H9 (cell line): ENCODE data around the gene HOXD4. TPM values are rescaled to one million over a fixed set of nuclear protein-coding genes. Genes with fewer than 3 reads are reported as not detected.

Experiments
- DNase-seq: peaks from one replicate; pipeline ENCODE4 v3.0.0-alpha.2; 2017
- H2AFZ ChIP-seq: one replicate; pipeline ENCODE4 v1.6.1; 2013; ENCODE audit warnings: mild to moderate bottlenecking, low read length, control low read depth, moderate library complexity
- H2AK5ac ChIP-seq: 2 replicates; pipeline ENCODE4 v1.6.1; 2013; ENCODE audit warnings: low read length, control low read depth, mixed read lengths; ENCODE audit not compliant: insufficient read length
- H2BK120ac ChIP-seq: one replicate; pipeline ENCODE4 v1.6.1; 2013; ENCODE audit warnings: low read depth, mild to moderate bottlenecking, low read length, control low read depth, inconsistent platforms; ENCODE audit not compliant: poor library complexity, severe bottlenecking
- H2BK12ac ChIP-seq: 2 replicates; pipeline ENCODE4 v1.6.1; 2013; ENCODE audit warnings: low read length, control low read depth, mixed read lengths, low read depth; ENCODE audit not compliant: insufficient read length
- H2BK15ac ChIP-seq: 2 replicates; pipeline ENCODE4 v1.6.1; 2013; ENCODE audit warnings: low read depth, low read length, control low read depth
- H2BK20ac ChIP-seq: one replicate; pipeline ENCODE4 v1.6.1; 2013; ENCODE audit warnings: low read depth, mild to moderate bottlenecking, low read length, control low read depth, inconsistent platforms; ENCODE audit not compliant: poor library complexity, severe bottlenecking
- H2BK5ac ChIP-seq: 2 replicates; pipeline ENCODE4 v1.6.1; 2013; ENCODE audit warnings: low read length, control low read depth, mixed read lengths; ENCODE audit not compliant: insufficient read length
- H3K14ac ChIP-seq: 2 replicates; pipeline ENCODE4 v1.6.1; 2013; ENCODE audit warnings: low read length, control low read depth; ENCODE audit not compliant: insufficient read depth
- H3K18ac ChIP-seq: 2 replicates; pipeline ENCODE4 v1.6.1; 2013; ENCODE audit warnings: low read depth, mild to moderate bottlenecking, mixed read lengths, low read length, control low read depth; ENCODE audit not compliant: insufficient read length
- H3K23ac ChIP-seq: 2 replicates; pipeline ENCODE4 v1.6.1; 2013; ENCODE audit warnings: low read length, control low read depth, mixed read lengths, low read depth; ENCODE audit not compliant: insufficient read length
- H3K23me2 ChIP-seq: 2 replicates; pipeline ENCODE4 v1.6.1; 2013; ENCODE audit warnings: low read depth, mild to moderate bottlenecking, mixed read lengths, low read length, control low read depth; ENCODE audit not compliant: insufficient read length, poor library complexity, severe bottlenecking
- H3K27ac ChIP-seq: 2 replicates; pipeline ENCODE4 v1.5.1; 2013; ENCODE audit warnings: low read length, control low read depth, mixed read lengths, low read depth; ENCODE audit not compliant: insufficient read length
- H3K27me3 ChIP-seq: 2 replicates; pipeline ENCODE4 v1.6.1; 2013; ENCODE audit warnings: low read length, control low read depth, inconsistent platforms; ENCODE audit not compliant: insufficient read depth
- H3K4ac ChIP-seq: 2 replicates; pipeline ENCODE4 v1.6.1; 2013; ENCODE audit warnings: low read depth, mild to moderate bottlenecking, control low read depth, inconsistent platforms, low read length, moderate library complexity
- H3K4me1 ChIP-seq: 2 replicates; pipeline ENCODE4 v1.6.1; 2013; ENCODE audit warnings: low read length, control low read depth, inconsistent platforms; ENCODE audit not compliant: insufficient read depth
- H3K4me2 ChIP-seq: 2 replicates; pipeline ENCODE4 v1.6.1; 2013; ENCODE audit warnings: low read length, control low read depth, mixed read lengths; ENCODE audit not compliant: insufficient read length, insufficient read depth
- H3K56ac ChIP-seq: 2 replicates; pipeline ENCODE4 v1.6.1; 2013; ENCODE audit warnings: low read depth, mild to moderate bottlenecking, mixed read lengths, low read length, control low read depth; ENCODE audit not compliant: insufficient read length
- H3K79me1 ChIP-seq: 2 replicates; pipeline ENCODE4 v1.6.1; 2013; ENCODE audit warnings: low read depth, mild to moderate bottlenecking, moderate library complexity, low read length, control low read depth, inconsistent platforms; ENCODE audit not compliant: insufficient read depth, poor library complexity, severe bottlenecking
- H3K79me2 ChIP-seq: 2 replicates; pipeline ENCODE4 v1.6.1; 2013; ENCODE audit warnings: low read length, control low read depth, inconsistent platforms; ENCODE audit not compliant: insufficient read depth
- H3K9ac ChIP-seq: 2 replicates; pipeline ENCODE4 v1.6.1; 2013; ENCODE audit warnings: low read length, control low read depth, mixed read lengths; ENCODE audit not compliant: insufficient read length; ENCODE audit errors: extremely low read depth
- H3K9me3 ChIP-seq: one replicate; pipeline ENCODE4 v1.6.1; 2013; ENCODE audit warnings: low read depth, low read length, inconsistent platforms; ENCODE audit not compliant: control insufficient read depth
- H3T11ph ChIP-seq: one replicate; pipeline ENCODE4 v1.6.1; 2013; ENCODE audit warnings: mild to moderate bottlenecking, low read length, control low read depth, inconsistent platforms
- H4K20me1 ChIP-seq: one replicate; pipeline ENCODE4 v1.6.1; 2013; ENCODE audit not compliant: control insufficient read depth, insufficient read length, insufficient read depth
- H4K5ac ChIP-seq: 2 replicates; pipeline ENCODE4 v1.6.1; 2013; ENCODE audit warnings: low read depth, mild to moderate bottlenecking, mixed read lengths, low read length, control low read depth; ENCODE audit not compliant: insufficient read length
- H4K8ac ChIP-seq: replicated peaks from 2 replicates; pipeline ENCODE4 v1.6.1; 2013; ENCODE audit warnings: low read length, control low read depth, mixed read lengths, low read depth; ENCODE audit not compliant: insufficient read length
- H4K91ac ChIP-seq: 2 replicates; pipeline ENCODE4 v1.6.1; 2013; ENCODE audit warnings: low read depth, mild to moderate bottlenecking, moderate library complexity, mixed read lengths, low read length, control low read depth; ENCODE audit not compliant: insufficient read length
- H3K27ac Mint-ChIP-seq, 3 experiments: 2 replicates in 2 of 3; 3 replicates in 1 of 3; pipeline ENCODE4 v1.8.0; 2020 to 2021; ENCODE audit warnings: mixed read lengths in 3 of 3, mild to moderate bottlenecking in 1 of 3, moderate library complexity in 1 of 3
- H3K27me3 Mint-ChIP-seq: 2 replicates; pipeline ENCODE4 v1.8.0; 2021; ENCODE audit warnings: low read depth, mild to moderate bottlenecking, moderate library complexity, mixed read lengths
- H3K36me3 Mint-ChIP-seq, 3 experiments: 2 replicates in 2 of 3; 3 replicates in 1 of 3; pipeline ENCODE4 v1.8.0; 2020 to 2021; ENCODE audit warnings: low read depth in 3 of 3, mixed read lengths in 3 of 3; ENCODE audit not compliant: insufficient read depth in 1 of 3
- H3K4me1 Mint-ChIP-seq, 2 experiments: 2 replicates each; pipeline ENCODE4 v1.8.0; 2020; ENCODE audit warnings: mixed read lengths in 2 of 2
- H3K4me3 Mint-ChIP-seq, 2 experiments: 2 replicates in 1 of 2; 3 replicates in 1 of 2; pipeline ENCODE4 v1.8.0; 2020 to 2021; ENCODE audit warnings: mild to moderate bottlenecking in 2 of 2, mixed read lengths in 2 of 2, moderate library complexity in 1 of 2
- H3K9me3 Mint-ChIP-seq, 2 experiments: 2 replicates in 1 of 2; 3 replicates in 1 of 2; pipeline ENCODE4 v1.8.0; 2020; ENCODE audit warnings: mild to moderate bottlenecking in 2 of 2, mixed read lengths in 2 of 2, moderate library complexity in 1 of 2
- WGBS: extraction: QIAGEN DNeasy Blood & Tissue Kit; methylation state at CpG from one replicate; pipeline ENCODE4 v1.1.7; 2013; ENCODE audit warnings: missing lambda C conversion rate, low lambda C conversion rate, mixed read lengths; ENCODE audit not compliant: insufficient read length; ENCODE audit errors: extremely low coverage; 5-methylcytosine and 5-hydroxymethylcytosine counted together
- total RNA-seq: library from RNA; stranded (reverse); gene quantifications from 2 replicates; pipeline ENCODE4 v1.2.1, GENCODE V29; 2021
- TF ChIP-seq, protein P1 (sequence below): fragments of 200-600 bp; sonication (generic); conservative IDR thresholded peaks from 3 replicates; pipeline ENCODE4 v1.8.0; 2021; ENCODE audit warnings: antibody characterized with exemption, mild to moderate bottlenecking

HOXD4 gene
- total RNA-seq, 1 experiment from 2014 or later = not detected

DNA sequence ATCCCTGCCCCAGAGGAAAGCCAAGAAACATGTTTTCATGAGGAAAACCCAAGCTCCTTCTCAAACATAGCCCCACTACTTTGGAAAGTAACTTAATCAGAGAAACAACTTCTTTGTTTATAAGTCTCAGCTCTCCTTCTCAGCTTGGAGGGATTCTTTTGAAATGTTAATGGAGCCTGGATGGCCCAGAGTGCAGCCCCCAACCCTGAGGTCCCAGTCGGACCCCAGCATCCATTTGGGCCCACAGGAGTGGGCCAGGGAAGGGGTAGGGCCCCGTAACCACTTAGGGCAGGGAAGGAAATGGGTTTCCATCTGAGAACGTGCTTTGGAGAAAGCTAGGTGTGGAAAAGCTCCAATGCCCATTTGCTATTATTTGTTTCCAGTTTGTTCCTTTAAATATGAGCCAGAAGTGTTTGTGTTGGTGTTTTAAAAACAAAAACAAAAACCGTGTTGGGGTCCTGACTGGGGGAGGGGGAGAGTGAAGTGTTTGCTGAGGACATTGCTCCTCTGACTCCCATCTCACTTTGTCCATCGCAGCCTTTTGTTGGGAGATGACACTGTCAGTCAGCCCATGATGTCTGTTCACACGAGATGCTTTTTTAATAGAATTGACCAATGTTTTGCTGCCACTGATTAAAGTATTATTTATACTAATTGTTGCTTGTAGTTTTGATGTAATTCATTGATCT lies 4.2 kb downstream of the HOXD4 start:
- H3K23ac ChIP-seq = no peak overlapping the region
- H3K9me3 Mint-ChIP-seq = peaks cover 3 to 8% of the 10 kb centered on the region in 2 experiments; a peak in 3 of 5 replicates
- no peak overlapping the region for H2BK15ac ChIP-seq
- no peaks in the 10 kb centered on the region for H4K20me1 ChIP-seq
- no peak overlapping the region for H2AK5ac ChIP-seq
- no peak for DNase-seq
- H3K27ac ChIP-seq = no peak overlapping the region
- no peak overlapping the region for H3K4me3 Mint-ChIP-seq
- H2BK20ac ChIP-seq = no peak overlapping the region
- H4K8ac ChIP-seq = no peak overlapping the region
- H3K18ac ChIP-seq = no peak overlapping the region
- no peaks in the 10 kb centered on the region; the same call in 1 of the 2 replicates for H3K4me1 ChIP-seq
- H3K4ac ChIP-seq = no peak overlapping the region
- no peak overlapping the region for H3K27ac Mint-ChIP-seq
- H3K79me1 ChIP-seq = no peaks in the 10 kb centered on the region
- H2AFZ ChIP-seq = no peak overlapping the region
- H4K5ac ChIP-seq = no peak overlapping the region
- WGBS = no CpG with 5 or more reads among the region's 6 CpGs
- H3K14ac ChIP-seq = no peak overlapping the region
- H3K4me1 Mint-ChIP-seq = peaks cover 6 to 33% of the 10 kb centered on the region in 2 experiments; a peak in 3 of 4 replicates
- TF ChIP-seq, protein P1, sequence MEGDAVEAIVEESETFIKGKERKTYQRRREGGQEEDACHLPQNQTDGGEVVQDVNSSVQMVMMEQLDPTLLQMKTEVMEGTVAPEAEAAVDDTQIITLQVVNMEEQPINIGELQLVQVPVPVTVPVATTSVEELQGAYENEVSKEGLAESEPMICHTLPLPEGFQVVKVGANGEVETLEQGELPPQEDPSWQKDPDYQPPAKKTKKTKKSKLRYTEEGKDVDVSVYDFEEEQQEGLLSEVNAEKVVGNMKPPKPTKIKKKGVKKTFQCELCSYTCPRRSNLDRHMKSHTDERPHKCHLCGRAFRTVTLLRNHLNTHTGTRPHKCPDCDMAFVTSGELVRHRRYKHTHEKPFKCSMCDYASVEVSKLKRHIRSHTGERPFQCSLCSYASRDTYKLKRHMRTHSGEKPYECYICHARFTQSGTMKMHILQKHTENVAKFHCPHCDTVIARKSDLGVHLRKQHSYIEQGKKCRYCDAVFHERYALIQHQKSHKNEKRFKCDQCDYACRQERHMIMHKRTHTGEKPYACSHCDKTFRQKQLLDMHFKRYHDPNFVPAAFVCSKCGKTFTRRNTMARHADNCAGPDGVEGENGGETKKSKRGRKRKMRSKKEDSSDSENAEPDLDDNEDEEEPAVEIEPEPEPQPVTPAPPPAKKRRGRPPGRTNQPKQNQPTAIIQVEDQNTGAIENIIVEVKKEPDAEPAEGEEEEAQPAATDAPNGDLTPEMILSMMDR = no peak
- H2BK120ac ChIP-seq = no peak overlapping the region
- no peaks in the 10 kb centered on the region; a peak in 1 of 7 replicates for H3K36me3 Mint-ChIP-seq
- H3K9ac ChIP-seq = no peak overlapping the region
- H3T11ph ChIP-seq = no peak overlapping the region
- H2BK5ac ChIP-seq = no peak overlapping the region
- H3K56ac ChIP-seq = no peak overlapping the region
- H4K91ac ChIP-seq = no peak overlapping the region
- no peaks in the 10 kb centered on the region for H3K79me2 ChIP-seq
- no peaks in the 10 kb centered on the region for H3K9me3 ChIP-seq
- H3K23me2 ChIP-seq = no peaks in the 10 kb centered on the region
- no peak overlapping the region for H3K4me2 ChIP-seq
- no peak overlapping the region for H2BK12ac ChIP-seq
- H3K27me3 ChIP-seq = peaks cover 100% of the 10 kb centered on the region
- peaks cover 100% of the 10 kb centered on the region for H3K27me3 Mint-ChIP-seq
